SK-N-SH (cell line): Measurements from ENCODE around the gene MCM9. TPM values are rescaled to one million over a fixed set of nuclear protein-coding genes. Genes with fewer than 3 reads are reported as not detected.

Experiments
- CTCF ChIA-PET: fragments of 300-600, 350-600 bp; formaldehyde crosslinking; extraction: SDS; loops from one replicate; lab custom pipeline; 2021; lab: Yijun Ruan, JAX
- POLR2A ChIA-PET: fragments of 350-600 bp; sonication (Branson Sonifier 250); formaldehyde crosslinking; extraction: SDS; loops from one replicate; lab custom pipeline; 2020; ENCODE audit warnings: antibody characterized with exemption, inconsistent platforms; lab: Yijun Ruan, JAX
- DNase-seq: peaks from one replicate; pipeline ENCODE4 v3.0.0; 2012
- H2AFZ ChIP-seq: fragments of 200-600 bp; sonication (generic); 2 replicates; pipeline ENCODE4 v1.8.1; 2016; ENCODE audit warnings: antibody characterized with exemption, mild to moderate bottlenecking, low read depth
- H3F3A ChIP-seq: fragments of 200-600 bp; sonication (generic); replicated peaks from 2 replicates; pipeline ENCODE3; 2016; ENCODE audit warnings: antibody characterized with exemption, mild to moderate bottlenecking; ENCODE audit not compliant: insufficient read depth
- H3K27ac ChIP-seq, 2 experiments: fragments of 200-500 bp in 1 of 2; fragments of 200-600 bp in 1 of 2; sonication (Bioruptor generic) in 1 of 2; sonication (generic), shearing (Covaris generic) in 1 of 2; 2 replicates each; pipeline versions ENCODE4 v1.5.1 to v1.6.1; 2014 to 2016; ENCODE audit warnings: low read depth in 2 of 2, inconsistent platforms in 1 of 2, low read length in 1 of 2, mild to moderate bottlenecking in 1 of 2, mixed read lengths in 1 of 2
- H3K27me3 ChIP-seq: fragments of 200-600 bp; sonication (generic), shearing (Covaris generic); 2 replicates; pipeline ENCODE4 v1.6.1; 2016; ENCODE audit warnings: mixed run types; ENCODE audit not compliant: insufficient read depth
- H3K36me3 ChIP-seq, 2 experiments: fragments of 200-500 bp in 1 of 2; fragments of 200-600 bp in 1 of 2; sonication (Bioruptor generic) in 1 of 2; sonication (generic) in 1 of 2; replicated peaks in 1 of 2; 2 replicates each; pipeline versions ENCODE3 to v1.5.1; 2014 to 2016; ENCODE audit warnings: low read length in 1 of 2, mild to moderate bottlenecking in 1 of 2; ENCODE audit not compliant: insufficient read depth in 2 of 2, control insufficient read depth in 1 of 2
- H3K4me1 ChIP-seq, 2 experiments: fragments of 200-500 bp in 1 of 2; fragments of 200-600 bp in 1 of 2; sonication (Bioruptor generic) in 1 of 2; sonication (generic), shearing (Covaris generic) in 1 of 2; 2 replicates each; pipeline versions ENCODE4 v1.5.1 to v1.6.1; 2014 to 2016; ENCODE audit warnings: low read depth in 1 of 2, low read length in 1 of 2, mixed run types in 1 of 2; ENCODE audit not compliant: insufficient read depth in 2 of 2, control insufficient read depth in 1 of 2
- H3K4me2 ChIP-seq: fragments of 200-600 bp; sonication (generic), shearing (Covaris generic); 2 replicates; pipeline ENCODE4 v1.6.1; 2017; ENCODE audit warnings: mixed run types
- H3K4me3 ChIP-seq, 2 experiments: fragments of 200-500 bp in 1 of 2; fragments of 200-600 bp in 1 of 2; sonication (Bioruptor generic) in 1 of 2; sonication (generic), shearing (Covaris generic) in 1 of 2; 2 replicates each; pipeline versions ENCODE4 v1.5.1 to v1.8.1; 2014 to 2016; ENCODE audit warnings: low read depth in 2 of 2, inconsistent platforms in 1 of 2, low read length in 1 of 2, mild to moderate bottlenecking in 1 of 2, mixed read lengths in 1 of 2, moderate library complexity in 1 of 2
- H3K79me2 ChIP-seq: fragments of 200-600 bp; sonication (generic); 2 replicates; pipeline ENCODE4 v1.8.1; 2017; ENCODE audit warnings: mild to moderate bottlenecking; ENCODE audit not compliant: insufficient read depth
- H3K9ac ChIP-seq: fragments of 200-600 bp; sonication (generic); 2 replicates; pipeline ENCODE4 v1.6.1; 2017; ENCODE audit warnings: mixed run types
- H3K9me2 ChIP-seq: fragments of 200-600 bp; sonication (generic); 2 replicates; pipeline ENCODE4 v1.6.1; 2017; ENCODE audit warnings: mixed run types
- H3K9me3 ChIP-seq: fragments of 200-600 bp; sonication (generic); 2 replicates; pipeline ENCODE4 v1.6.1; 2017; ENCODE audit warnings: mixed run types, mild to moderate bottlenecking, moderate library complexity
- H4K20me1 ChIP-seq: fragments of 200-600 bp; sonication (generic); 2 replicates; pipeline ENCODE4 v1.6.1; 2017; ENCODE audit warnings: mild to moderate bottlenecking, mixed run types; ENCODE audit not compliant: insufficient read depth
- CTCF ChIP-seq: fragments of 200-600 bp; sonication (generic); IDR thresholded peaks from 2 replicates; pipeline ENCODE4 v1.6.1; 2017; ENCODE audit warnings: antibody characterized with exemption, mild to moderate bottlenecking, moderate library complexity
- ELF1 ChIP-seq: IDR thresholded peaks from 2 replicates; pipeline ENCODE4 v1.4.0; 2012
- EP300 ChIP-seq, 2 experiments: IDR thresholded peaks; 2 replicates each; pipeline versions ENCODE4 v1.4.0 to v1.6.1; 2012; ENCODE audit warnings: borderline replicate concordance in 1 of 2, low read depth in 1 of 2, low read length in 1 of 2
- EZH2phosphoT487 ChIP-seq: fragments of 200-600 bp; sonication (generic); IDR thresholded peaks from 2 replicates; pipeline ENCODE4 v1.6.1; 2017; ENCODE audit warnings: low read depth, mixed run types, mild to moderate bottlenecking, antibody characterized with exemption, moderate library complexity, borderline replicate concordance
- FOXJ3 ChIP-seq: sonication (generic); formaldehyde crosslinking; IDR thresholded peaks from 2 replicates; pipeline ENCODE4 v1.5.1; 2020; ENCODE audit warnings: mild to moderate bottlenecking, missing genetic modification reagents
- GABPA ChIP-seq: IDR thresholded peaks from 2 replicates; pipeline ENCODE4 v1.4.0; 2012; ENCODE audit warnings: low read depth, mild to moderate bottlenecking
- GATA2 ChIP-seq: sonication (generic); formaldehyde crosslinking; IDR thresholded peaks from 2 replicates; pipeline ENCODE4 v1.5.0; 2020; ENCODE audit warnings: mild to moderate bottlenecking, missing genetic modification reagents
- IRF3 ChIP-seq: fragments of 150-350 bp; IDR thresholded peaks from 2 replicates; pipeline ENCODE4 v1.6.1; 2016; ENCODE audit warnings: mild to moderate bottlenecking, low read depth, low read length
- JUND ChIP-seq: IDR thresholded peaks from 2 replicates; pipeline ENCODE4 v1.4.0; 2012
- MEF2A ChIP-seq: IDR thresholded peaks from 2 replicates; pipeline ENCODE4 v1.4.0; 2012; ENCODE audit warnings: low read depth, borderline replicate concordance
- MXI1 ChIP-seq: IDR thresholded peaks from 2 replicates; pipeline ENCODE4 v1.6.1; 2012; ENCODE audit warnings: mild to moderate bottlenecking, low read depth, low read length, improper control_type of control experiment
- NFIC ChIP-seq: IDR thresholded peaks from 2 replicates; pipeline ENCODE4 v1.4.0; 2012; ENCODE audit warnings: borderline replicate concordance
- POLR2AphosphoS5 ChIP-seq: IDR thresholded peaks from 2 replicates; pipeline ENCODE4 v1.6.1; 2012; ENCODE audit warnings: low read depth, low read length
- RAD21 ChIP-seq: IDR thresholded peaks from 2 replicates; pipeline ENCODE4 v1.6.1; 2012; ENCODE audit warnings: mild to moderate bottlenecking, low read length
- RCOR1 ChIP-seq: fragments of 150-350 bp; IDR thresholded peaks from 2 replicates; pipeline ENCODE4 v1.6.1; 2017; ENCODE audit warnings: antibody characterized with exemption, low read length
- RFX5 ChIP-seq: IDR thresholded peaks from 2 replicates; pipeline ENCODE4 v1.6.1; 2012; ENCODE audit warnings: mild to moderate bottlenecking, improper control_type of control experiment, low read length
- SIN3A ChIP-seq: IDR thresholded peaks from 2 replicates; pipeline ENCODE4 v1.6.1; 2012; ENCODE audit warnings: low read depth, mild to moderate bottlenecking, low read length, moderate library complexity, borderline replicate concordance
- TEAD4 ChIP-seq: IDR thresholded peaks from 2 replicates; pipeline ENCODE4 v1.4.0; 2012; ENCODE audit warnings: mild to moderate bottlenecking, borderline replicate concordance; ENCODE audit not compliant: insufficient read depth
- USF1 ChIP-seq: IDR thresholded peaks from 2 replicates; pipeline ENCODE4 v1.4.0; 2012; ENCODE audit warnings: low read depth, borderline replicate concordance
- WGBS: methylation state at CpG from one replicate; pipeline ENCODE4 v1.1.6; 2017; ENCODE audit warnings: low lambda C conversion rate; 5-methylcytosine and 5-hydroxymethylcytosine counted together
- polyA plus RNA-seq, 3 experiments: library from polyadenylated mRNA; depleted of rRNA; stranded (reverse); fragments of >200 nt; gene quantifications; 2 replicates each; pipeline ENCODE4 v1.2.3, GENCODE V29; 2012

The MCM9 gene
- polyA plus RNA-seq, 1 of the 3 experiments (the other 2 are of a cell fraction) = 1.7 TPM

GRCh38 chr6:118876198-118876597 is 58.8 kb downstream of the MCM9 start:
- peaks cover 0 to 4% of the 10 kb centered on the region in 2 experiments; a peak in 1 of 4 replicates for H3K4me1 ChIP-seq
- 86% methylated on average over 1 of the region's 1 CpG for WGBS
- TF ChIP-seq POLR2AphosphoS5 = no peak
- TF ChIP-seq EP300 (IDR thresholded peaks at IDR 0.05; ENCODE audit: borderline replicate concordance in 1 of 2, low read depth in 1 of 2, low read length in 1 of 2) = no peak
- no peak for TF ChIP-seq TEAD4
- TF ChIP-seq, all 33 proteins: peak for 0
- Histone ChIP-seq H3K9me3 (no peaks in the 10 kb centered on the region), H3K79me2 (peaks cover 5% of the 10 kb centered on the region; the same call in 1 of the 2 replicates), H3K9me2 (no peaks in the 10 kb centered on the region; the same call in 1 of the 2 replicates), H3K27me3 (no peaks in the 10 kb centered on the region), H3F3A (no peaks in the 10 kb centered on the region), H3K4me2 (no peak overlapping the region), H3K9ac (no peak overlapping the region), H2AFZ (no peak overlapping the region), H3K27ac (no peak overlapping the region), H4K20me1 (no peaks in the 10 kb centered on the region), H3K36me3 (no peaks in the 10 kb centered on the region), H3K4me3 (no peak overlapping the region)
- ChIA-PET CTCF (interaction anchor here (1.2 kb wide), 1 partner anchor 20 kb away, joined by 4 read pairs; no protein-coding TSS in a partner anchor), POLR2A (no interaction called here)
- no peak for DNase-seq

GRCh38 chr6:118875672-118876071 is 59.3 kb downstream of the MCM9 start:
- Histone ChIP-seq H3K79me2 (peaks cover 10% of the 10 kb centered on the region; the same call in 1 of the 2 replicates), H3F3A (no peaks in the 10 kb centered on the region), H3K36me3 (no peaks in the 10 kb centered on the region), H3K4me1 (peaks cover 0 to 4% of the 10 kb centered on the region in 2 experiments; a peak in 1 of 4 replicates), H3K4me3 (no peak overlapping the region), H3K9me3 (no peaks in the 10 kb centered on the region), H4K20me1 (no peaks in the 10 kb centered on the region), H3K9ac (no peak overlapping the region), H3K9me2 (no peaks in the 10 kb centered on the region; the same call in 1 of the 2 replicates), H3K4me2 (no peak overlapping the region), H3K27me3 (no peaks in the 10 kb centered on the region), H2AFZ (no peak overlapping the region), H3K27ac (no peak overlapping the region)
- no peak for TF ChIP-seq EZH2phosphoT487
- no peak for DNase-seq
- WGBS = 92% methylated on average over 2 of the region's 2 CpGs
- ChIA-PET CTCF (interaction anchor here (1.2 kb wide), 1 partner anchor 20 kb away, joined by 4 read pairs; no protein-coding TSS in a partner anchor), POLR2A (no interaction called here)

GRCh38 chr6:118873239-118873638 is 61.7 kb downstream of the MCM9 start:
- no peak overlapping the region for H3K9ac ChIP-seq
- no peaks in the 10 kb centered on the region; the same call in 1 of the 2 replicates for H3K9me2 ChIP-seq
- 94% methylated on average over 2 of the region's 2 CpGs for WGBS
- peaks cover 0 to 4% of the 10 kb centered on the region in 2 experiments; a peak in 1 of 4 replicates for H3K4me1 ChIP-seq
- no peak overlapping the region for H2AFZ ChIP-seq
- H3K4me2 ChIP-seq = no peak overlapping the region
- TF ChIP-seq FOXJ3 (CRISPR knock-in tag) = no peak
- TF ChIP-seq POLR2AphosphoS5 = no peak
- no peak for TF ChIP-seq MEF2A
- TF ChIP-seq GABPA = no peak
- TF ChIP-seq ELF1 = no peak
- TF ChIP-seq EZH2phosphoT487 = no peak
- no peak for TF ChIP-seq MXI1
- TF ChIP-seq CTCF = no peak
- no peak for TF ChIP-seq SIN3A
- TF ChIP-seq TEAD4 = no peak
- TF ChIP-seq IRF3 = no peak
- TF ChIP-seq GATA2 = no peak
- TF ChIP-seq USF1 = no peak
- TF ChIP-seq RCOR1 = no peak
- no peak for TF ChIP-seq JUND
- no peak for TF ChIP-seq RFX5
- TF ChIP-seq RAD21 = no peak
- no peak for TF ChIP-seq NFIC
- CTCF ChIA-PET = no interaction called here
- DNase-seq = no peak
- H3K9me3 ChIP-seq = no peaks in the 10 kb centered on the region
- H3K79me2 ChIP-seq = peaks cover 27% of the 10 kb centered on the region; the same call in 1 of the 2 replicates
- H3K27ac ChIP-seq = no peak overlapping the region
- H3F3A ChIP-seq = no peaks in the 10 kb centered on the region
- H3K36me3 ChIP-seq = no peaks in the 10 kb centered on the region
- H3K4me3 ChIP-seq = no peak overlapping the region
- no peaks in the 10 kb centered on the region for H3K27me3 ChIP-seq
- H4K20me1 ChIP-seq = no peaks in the 10 kb centered on the region
- POLR2A ChIA-PET = no interaction called here
